Neural cell (in vitro differentiated cells): ENCODE results near the gene PAK5.

Experiments
- EZH2 ChIP-seq: fragments of 200-600, 300-800 bp; shearing (Covaris generic), sonication (generic); IDR thresholded peaks from 2 replicates; pipeline ENCODE4 v1.6.1; 2014; ENCODE audit warnings: antibody characterized with exemption, low read length, borderline replicate concordance, mild to moderate bottlenecking; ENCODE audit not compliant: insufficient read depth, poor library complexity, severe bottlenecking
- TF ChIP-seq, protein P1 (sequence below): fragments of 450-650 bp; IDR thresholded peaks from 2 replicates; pipeline ENCODE4 v1.5.1; 2014; ENCODE audit warnings: antibody characterized with exemption, mild to moderate bottlenecking, moderate library complexity; ENCODE audit not compliant: poor library complexity, severe bottlenecking

DNA sequence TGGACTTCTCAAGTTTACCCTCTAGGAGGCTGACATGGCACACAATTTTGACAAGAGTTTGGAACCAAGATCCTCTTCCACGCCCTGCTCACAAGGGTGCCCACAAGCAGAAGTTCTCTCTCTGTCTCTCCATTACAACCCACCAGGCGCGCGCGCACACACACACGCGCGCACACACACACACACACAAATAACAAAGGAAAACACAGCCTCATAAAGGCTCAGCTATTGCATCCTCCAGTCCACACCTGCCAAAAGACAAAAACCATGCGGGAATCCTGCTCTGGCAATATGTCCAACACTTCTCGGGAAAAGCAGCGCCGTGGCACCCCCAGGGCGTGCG, 870 bp downstream of the PAK5 start:
- TF ChIP-seq, protein P1, sequence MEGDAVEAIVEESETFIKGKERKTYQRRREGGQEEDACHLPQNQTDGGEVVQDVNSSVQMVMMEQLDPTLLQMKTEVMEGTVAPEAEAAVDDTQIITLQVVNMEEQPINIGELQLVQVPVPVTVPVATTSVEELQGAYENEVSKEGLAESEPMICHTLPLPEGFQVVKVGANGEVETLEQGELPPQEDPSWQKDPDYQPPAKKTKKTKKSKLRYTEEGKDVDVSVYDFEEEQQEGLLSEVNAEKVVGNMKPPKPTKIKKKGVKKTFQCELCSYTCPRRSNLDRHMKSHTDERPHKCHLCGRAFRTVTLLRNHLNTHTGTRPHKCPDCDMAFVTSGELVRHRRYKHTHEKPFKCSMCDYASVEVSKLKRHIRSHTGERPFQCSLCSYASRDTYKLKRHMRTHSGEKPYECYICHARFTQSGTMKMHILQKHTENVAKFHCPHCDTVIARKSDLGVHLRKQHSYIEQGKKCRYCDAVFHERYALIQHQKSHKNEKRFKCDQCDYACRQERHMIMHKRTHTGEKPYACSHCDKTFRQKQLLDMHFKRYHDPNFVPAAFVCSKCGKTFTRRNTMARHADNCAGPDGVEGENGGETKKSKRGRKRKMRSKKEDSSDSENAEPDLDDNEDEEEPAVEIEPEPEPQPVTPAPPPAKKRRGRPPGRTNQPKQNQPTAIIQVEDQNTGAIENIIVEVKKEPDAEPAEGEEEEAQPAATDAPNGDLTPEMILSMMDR = no peak
- TF ChIP-seq EZH2 = no peak
